Measurements from ENCODE around the gene STX1B. TPM values are rescaled to one million over a fixed set of nuclear protein-coding genes. Genes with fewer than 3 reads are reported as not detected.

The STX1B gene
- total RNA-seq, 6 experiments from 2014 or later: 6.7 to 9.9 (median 7.1) TPM

DNA sequence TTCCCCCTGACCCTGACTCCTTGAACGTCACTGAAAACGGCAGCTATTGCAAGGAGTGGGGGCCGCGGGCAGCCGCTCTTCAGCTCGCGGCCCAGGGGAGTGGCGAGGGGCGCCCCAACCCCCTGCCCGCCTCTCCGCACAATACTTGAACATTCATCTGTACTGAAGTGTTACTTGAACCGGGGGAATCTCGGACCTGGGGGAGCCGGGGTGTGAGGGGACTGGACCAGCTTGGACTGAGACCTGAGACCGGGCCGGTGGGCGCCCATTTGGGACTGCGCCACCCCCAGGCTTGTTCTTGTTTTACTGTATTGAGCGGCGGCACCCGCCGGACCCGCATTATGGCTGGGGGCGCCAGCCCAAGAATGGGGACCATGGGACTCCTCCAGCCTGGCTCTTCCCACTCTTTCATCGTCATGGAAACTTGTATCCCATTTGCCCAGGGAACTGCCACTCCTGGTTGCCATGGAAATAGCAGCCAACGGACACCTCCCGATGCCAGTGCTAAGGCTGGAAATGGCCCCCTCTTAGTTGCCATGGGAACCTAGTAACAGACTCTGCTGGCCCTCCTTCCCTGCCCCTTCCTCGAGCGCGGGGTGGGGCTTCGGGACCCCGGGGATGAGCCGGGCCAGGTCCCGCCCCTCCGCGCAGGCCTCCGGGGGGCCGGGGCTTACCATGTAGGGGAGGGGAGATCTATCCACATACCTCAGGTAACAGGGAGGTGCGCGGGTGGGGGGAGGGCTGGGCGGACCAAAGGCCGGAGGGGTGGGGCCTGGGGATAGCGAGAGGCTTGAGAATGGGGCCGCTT lies 62.4 kb downstream of the STX1B start:
- H3K27me3 Mint-ChIP-seq (ENCODE audit: insufficient read depth): peaks cover 5% of the 10 kb centered on the region
- peaks cover 13% of the 10 kb centered on the region for H3K4me1 Mint-ChIP-seq (ENCODE audit: low read depth)
- TF ChIP-seq, protein P1, sequence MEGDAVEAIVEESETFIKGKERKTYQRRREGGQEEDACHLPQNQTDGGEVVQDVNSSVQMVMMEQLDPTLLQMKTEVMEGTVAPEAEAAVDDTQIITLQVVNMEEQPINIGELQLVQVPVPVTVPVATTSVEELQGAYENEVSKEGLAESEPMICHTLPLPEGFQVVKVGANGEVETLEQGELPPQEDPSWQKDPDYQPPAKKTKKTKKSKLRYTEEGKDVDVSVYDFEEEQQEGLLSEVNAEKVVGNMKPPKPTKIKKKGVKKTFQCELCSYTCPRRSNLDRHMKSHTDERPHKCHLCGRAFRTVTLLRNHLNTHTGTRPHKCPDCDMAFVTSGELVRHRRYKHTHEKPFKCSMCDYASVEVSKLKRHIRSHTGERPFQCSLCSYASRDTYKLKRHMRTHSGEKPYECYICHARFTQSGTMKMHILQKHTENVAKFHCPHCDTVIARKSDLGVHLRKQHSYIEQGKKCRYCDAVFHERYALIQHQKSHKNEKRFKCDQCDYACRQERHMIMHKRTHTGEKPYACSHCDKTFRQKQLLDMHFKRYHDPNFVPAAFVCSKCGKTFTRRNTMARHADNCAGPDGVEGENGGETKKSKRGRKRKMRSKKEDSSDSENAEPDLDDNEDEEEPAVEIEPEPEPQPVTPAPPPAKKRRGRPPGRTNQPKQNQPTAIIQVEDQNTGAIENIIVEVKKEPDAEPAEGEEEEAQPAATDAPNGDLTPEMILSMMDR (IDR thresholded peaks at IDR 0.05): peak; percentile 61
- H3K9me3 Mint-ChIP-seq: no peaks in the 10 kb centered on the region
- peak overlapping the region; percentile 92 for H3K4me3 Mint-ChIP-seq
- peaks cover 7% of the 10 kb centered on the region; the same call in 1 of the 2 replicates for H3K36me3 Mint-ChIP-seq (ENCODE audit: low read depth)
- peak overlapping the region; percentile 92 for H3K27ac Mint-ChIP-seq
- peak; percentile 99 for DNase-seq

DNA sequence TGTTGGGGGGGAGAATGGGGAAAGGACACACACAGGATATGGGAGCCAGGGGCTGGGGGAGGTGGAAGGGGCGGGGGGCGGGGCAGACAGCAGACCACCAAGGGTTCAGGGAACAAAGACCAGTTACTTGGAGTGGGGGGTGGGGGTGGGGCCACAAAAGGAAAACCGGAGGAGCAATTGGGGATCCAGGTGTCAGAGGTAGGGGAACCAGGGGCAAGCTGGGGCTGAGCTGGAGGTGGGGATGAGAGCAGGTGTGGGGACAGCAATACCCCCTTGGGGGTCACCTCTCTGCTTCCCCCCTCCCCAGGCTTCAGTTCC lies 62.9 kb downstream of the STX1B start:
- Mint-ChIP-seq H3K36me3 (ENCODE audit: low read depth) (peaks cover 11% of the 10 kb centered on the region; the same call in 1 of the 2 replicates), H3K4me1 (ENCODE audit: low read depth) (peaks cover 13% of the 10 kb centered on the region), H3K9me3 (no peaks in the 10 kb centered on the region), H3K27me3 (ENCODE audit: insufficient read depth) (peaks cover 5% of the 10 kb centered on the region), H3K27ac (peak overlapping the region; percentile 92), H3K4me3 (no peak overlapping the region)
- TF ChIP-seq, protein P1 (IDR thresholded peaks at IDR 0.05): no peak
- DNase-seq: no peak

DNA sequence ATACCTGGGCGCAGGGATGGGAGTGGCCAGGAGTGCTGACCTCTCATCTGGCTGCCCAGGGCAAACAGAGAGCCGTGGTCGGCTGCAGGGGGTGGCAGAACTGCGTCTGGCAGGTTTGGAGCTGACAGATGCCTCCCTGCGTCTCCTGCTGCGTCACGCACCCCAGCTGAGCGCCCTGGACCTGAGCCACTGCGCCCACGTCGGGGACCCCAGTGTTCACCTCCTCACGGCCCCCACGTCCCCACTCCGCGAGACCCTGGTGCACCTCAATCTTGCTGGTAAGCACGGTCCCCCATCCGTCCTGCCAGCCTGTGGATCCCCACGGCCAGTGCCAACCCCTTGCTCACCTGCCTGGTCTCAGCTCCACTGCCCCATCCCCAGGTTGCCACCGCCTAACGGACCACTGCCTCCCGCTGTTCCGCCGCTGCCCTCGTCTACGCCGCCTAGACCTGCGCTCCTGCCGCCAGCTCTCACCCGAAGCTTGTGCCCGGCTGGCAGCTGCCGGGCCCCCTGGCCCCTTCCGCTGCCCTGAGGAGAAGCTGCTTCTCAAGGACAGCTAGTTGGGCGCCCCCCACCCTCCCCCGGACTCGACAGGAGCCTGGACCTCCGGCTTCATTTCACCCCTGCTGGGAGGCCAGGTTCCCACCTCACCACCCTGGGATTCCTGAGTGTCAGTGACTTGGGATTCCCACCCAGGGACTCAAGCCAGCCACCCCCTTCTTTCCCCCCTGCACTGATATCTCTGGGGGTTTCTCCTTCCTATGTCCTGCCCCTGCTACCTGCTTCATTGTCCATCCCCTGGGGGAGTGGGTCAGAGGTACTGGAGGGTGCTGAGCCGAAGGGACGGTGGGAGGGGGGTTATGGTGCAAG lies 63.5 kb downstream of the STX1B start:
- TF ChIP-seq, protein P1 (IDR thresholded peaks at IDR 0.05): no peak
- Mint-ChIP-seq H3K27ac (peak overlapping the region; percentile 29; the same call in 1 of the 2 replicates), H3K4me1 (ENCODE audit: low read depth) (peaks cover 16% of the 10 kb centered on the region), H3K9me3 (no peaks in the 10 kb centered on the region), H3K27me3 (ENCODE audit: insufficient read depth) (peaks cover 5% of the 10 kb centered on the region), H3K36me3 (ENCODE audit: low read depth) (peaks cover 11% of the 10 kb centered on the region; the same call in 1 of the 2 replicates), H3K4me3 (no peak overlapping the region)
- no peak for DNase-seq

DNA sequence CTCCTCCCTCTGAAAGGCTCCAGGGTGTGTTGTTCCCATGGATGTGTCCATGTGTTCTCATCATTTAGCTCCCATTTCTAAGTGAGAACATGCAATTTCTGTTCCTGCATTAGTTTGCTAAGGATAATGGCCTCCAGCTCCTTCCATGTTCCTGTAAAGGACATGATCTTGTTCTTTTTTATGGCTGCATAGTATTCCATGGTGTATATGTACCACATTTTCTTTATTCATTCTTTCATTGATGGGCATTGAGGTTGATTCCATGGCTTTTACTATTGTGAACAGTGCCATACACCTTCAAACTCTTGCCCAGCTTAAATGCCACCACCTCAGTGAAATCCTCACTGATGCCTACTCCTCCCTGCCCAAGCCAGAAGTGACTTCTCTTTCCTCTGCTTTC lies 66.1 kb downstream of the STX1B start:
- H3K9me3 Mint-ChIP-seq: no peaks in the 10 kb centered on the region
- peaks cover 22% of the 10 kb centered on the region for H3K4me1 Mint-ChIP-seq (ENCODE audit: low read depth)
- TF ChIP-seq, protein P1 (IDR thresholded peaks at IDR 0.05): no peak
- no peaks in the 10 kb centered on the region; the same call in 1 of the 2 replicates for H3K27me3 Mint-ChIP-seq (ENCODE audit: insufficient read depth)
- no peak overlapping the region; the same call in 1 of the 2 replicates for H3K27ac Mint-ChIP-seq
- peaks cover 30% of the 10 kb centered on the region for H3K36me3 Mint-ChIP-seq (ENCODE audit: low read depth)
- H3K4me3 Mint-ChIP-seq: no peak overlapping the region
- DNase-seq: no peak

DNA sequence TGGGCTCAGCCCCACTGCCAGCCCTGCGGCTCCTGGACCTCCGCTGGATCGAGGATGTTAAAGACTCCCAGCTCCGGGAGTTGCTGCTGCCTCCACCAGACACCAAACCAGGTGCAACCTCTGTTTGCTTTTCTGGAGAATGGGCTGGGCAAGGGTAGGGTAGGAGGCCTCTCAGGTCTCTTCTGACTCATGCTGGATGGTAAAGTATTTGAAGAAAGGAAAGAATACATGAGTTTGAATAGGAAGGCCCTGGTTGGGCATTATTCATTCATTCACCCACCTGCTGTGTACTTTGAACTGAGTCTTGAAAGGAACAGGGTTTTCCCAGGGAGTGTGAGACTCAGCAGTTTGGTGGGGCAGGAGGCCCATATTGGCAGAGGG lies 68.0 kb downstream of the STX1B start:
- Mint-ChIP-seq H3K4me1 (ENCODE audit: low read depth) (peaks cover 29% of the 10 kb centered on the region), H3K36me3 (ENCODE audit: low read depth) (peaks cover 31% of the 10 kb centered on the region), H3K4me3 (no peak overlapping the region), H3K27me3 (ENCODE audit: insufficient read depth) (no peaks in the 10 kb centered on the region; the same call in 1 of the 2 replicates), H3K27ac (no peak overlapping the region), H3K9me3 (no peaks in the 10 kb centered on the region)
- DNase-seq: no peak
- TF ChIP-seq, protein P1 (IDR thresholded peaks at IDR 0.05): no peak
